H1 (cell line): Measurements from ENCODE around the gene PARD3. TPM values are rescaled to one million over a fixed set of nuclear protein-coding genes. Genes with fewer than 3 reads are reported as not detected.

ENCODE experiments used
- SUZ12 ChIP-seq: fragments of 200-600 bp; sonication (generic); IDR thresholded peaks from 2 replicates; pipeline ENCODE4 v1.6.1; 2012; ENCODE audit warnings: mild to moderate bottlenecking, inconsistent platforms, low read length, moderate library complexity, mixed read lengths
- polyA plus RNA-seq, 7 experiments: library from polyadenylated mRNA; depleted of rRNA in 3 of 7; stranded (reverse) in 5 of 7; unstranded in 2 of 7; fragments of >200 nt in 5 of 7; fragments of 200-250 nt in 2 of 7; gene quantifications; 1 replicate in 5 of 7; 2 replicates in 1 of 7; 4 replicates in 1 of 7; pipeline versions ENCODE4 v1.2.1 to v1.2.3, GENCODE V29; 2011 to 2013; ENCODE audit warnings: missing spikeins in 2 of 7, mixed read lengths in 2 of 7
- total RNA-seq: library from RNA; stranded (reverse); fragmentation: NEBNext Ultra II Directional; extraction: Animal tissue kit (Norgen Biotek cat#: 25700); gene quantifications from 2 replicates; pipeline ENCODE4 v1.2.1, GENCODE V29; 2021

Gene PARD3
- total and polyA plus RNA-seq, 2 of the 8 experiments (the other 6 are each of a cell fraction or from before 2014, with no cell fraction given), result 19.7 to 49.1 TPM

GRCh38 chr10:34495938-34496337 lies 319.2 kb downstream of the PARD3 start (continued):
- no peak for TF ChIP-seq SUZ12
- TF ChIP-seq, all 59 proteins: peak for 0
